SH-SY5Y (cell line): ENCODE measurements around the gene ARFGEF3.

Experiments used
- GATA2 ChIP-seq: IDR thresholded peaks from 2 replicates; pipeline ENCODE4 v1.6.1; 2011; ENCODE audit warnings: mild to moderate bottlenecking, low read depth, low read length
- GATA3 ChIP-seq: IDR thresholded peaks from 2 replicates; pipeline ENCODE4 v1.6.1; 2011; ENCODE audit warnings: low read depth, mild to moderate bottlenecking, low read length, moderate library complexity

DNA sequence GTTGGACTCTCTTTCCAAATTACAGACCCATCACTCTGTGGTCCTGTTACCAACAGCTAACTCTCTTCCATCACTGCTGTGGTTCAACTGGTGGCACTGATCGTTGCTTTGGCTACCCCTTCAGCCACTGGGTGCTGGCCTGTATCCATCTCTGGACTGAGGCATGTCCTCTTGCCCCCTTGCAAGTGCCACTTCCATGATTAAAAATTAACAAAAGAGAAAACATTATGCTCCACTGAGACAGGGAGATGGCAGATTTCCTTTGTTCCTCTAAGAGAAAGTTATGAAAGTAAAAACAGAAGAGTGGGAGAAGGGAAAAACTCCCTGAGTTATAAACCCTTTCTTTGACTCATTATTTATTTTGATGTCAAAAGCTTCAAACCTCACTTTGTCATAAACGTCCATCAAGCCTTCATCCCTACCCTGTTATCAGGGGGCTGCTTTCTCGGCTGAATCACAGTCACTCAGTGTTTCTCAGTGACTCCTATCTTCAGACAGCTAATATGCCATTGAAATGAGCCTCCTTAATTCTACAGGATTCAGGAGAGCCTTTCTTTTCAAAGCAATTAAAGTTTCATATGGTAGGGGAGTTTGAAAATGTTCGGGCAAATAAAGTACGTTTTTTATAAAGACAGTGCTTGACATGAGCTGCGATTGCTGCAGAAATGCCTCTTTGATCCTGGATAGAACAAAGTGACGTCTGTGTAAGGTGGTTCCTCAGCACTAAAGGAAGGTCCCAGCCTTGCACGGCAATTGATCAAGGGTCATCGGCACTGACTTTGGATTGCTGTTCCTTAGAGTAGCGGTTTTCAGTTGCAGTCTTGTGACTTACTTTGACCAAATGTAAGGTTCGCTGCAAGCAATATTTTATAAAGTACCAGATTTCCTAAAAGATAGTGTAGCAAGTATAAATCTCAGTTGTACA is 106.5 kb downstream of the ARFGEF3 start:
- TF ChIP-seq GATA3, result no peak
- TF ChIP-seq GATA2, result no peak
